HEK293T (cell line): ENCODE results near the gene IL18BP.

Source experiments
- BHLHE40 ChIP-seq: fragments of 450-650 bp; IDR thresholded peaks from 2 replicates; pipeline ENCODE4 v1.6.1; 2016; ENCODE audit warnings: mild to moderate bottlenecking, moderate library complexity, borderline replicate concordance
- ELF4 ChIP-seq: fragments of 450-650 bp; IDR thresholded peaks from 2 replicates; pipeline ENCODE4 v1.6.1; 2017; ENCODE audit warnings: antibody characterized with exemption
- LEF1 ChIP-seq: fragments of 450-650 bp; IDR thresholded peaks from 2 replicates; pipeline ENCODE4 v1.6.1; 2017; ENCODE audit warnings: mild to moderate bottlenecking, borderline replicate concordance
- SP1 ChIP-seq: fragments of 450-650 bp; IDR thresholded peaks from 2 replicates; pipeline ENCODE4 v1.6.1; 2017
- SUZ12 ChIP-seq: fragments of 450-650 bp; IDR thresholded peaks from 2 replicates; pipeline ENCODE4 v1.6.1; 2016; ENCODE audit warnings: mild to moderate bottlenecking

DNA sequence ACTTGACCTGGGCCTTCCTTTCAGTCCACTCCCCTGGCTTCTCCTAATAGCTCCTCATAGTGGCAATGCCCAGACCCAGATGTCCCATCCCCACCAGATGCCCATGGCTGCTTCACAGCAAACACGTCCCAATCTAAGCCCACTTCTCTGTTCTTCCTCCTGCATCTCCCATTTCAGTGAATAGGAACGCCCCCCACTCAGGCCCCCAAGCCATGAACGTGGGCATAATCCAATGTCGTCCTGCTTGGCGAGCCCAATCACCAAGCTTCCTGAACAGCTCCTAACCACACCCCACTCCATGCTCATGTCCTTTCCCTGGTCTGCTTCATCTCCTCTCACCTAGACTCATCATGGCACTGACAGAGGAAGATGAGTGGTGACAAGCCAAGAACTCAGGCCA lies 8.9 kb downstream of the IL18BP start:
- TF ChIP-seq SUZ12 = no peak
- no peak for TF ChIP-seq LEF1
- TF ChIP-seq SP1 = no peak
- TF ChIP-seq BHLHE40 = no peak
- TF ChIP-seq ELF4 = no peak
